Liver (tissue), 9 donors: ENCODE data around the gene RAD9A. TPM values are rescaled to one million over a fixed set of nuclear protein-coding genes. Genes with fewer than 3 reads are reported as not detected.

ENCODE experiments used
- DNase-seq: peaks from one replicate; pipeline ENCODE4 v3.0.0-alpha.2; 2017; ENCODE audit warnings: low spot score
- H3K27ac ChIP-seq, 2 donors: one replicate each; pipeline ENCODE4 v1.7.0; 2013; ENCODE audit warnings: inconsistent platforms in 2 of 2, low read length in 2 of 2, control low read depth in 1 of 2, low read depth in 1 of 2, mild to moderate bottlenecking in 1 of 2
- H3K27me3 ChIP-seq, 4 donors: one replicate each; pipeline versions ENCODE4 v1.6.1 to v1.7.0; 2013; ENCODE audit warnings: low read length in 3 of 4, inconsistent platforms in 1 of 4, mild to moderate bottlenecking in 1 of 4, moderate library complexity in 1 of 4; ENCODE audit not compliant: control insufficient read depth in 4 of 4, insufficient read depth in 4 of 4
- H3K36me3 ChIP-seq, 4 donors: one replicate each; pipeline versions ENCODE4 v1.6.1 to v1.7.0; 2013; ENCODE audit warnings: low read length in 3 of 4, mild to moderate bottlenecking in 3 of 4, low read depth in 1 of 4, moderate library complexity in 1 of 4; ENCODE audit not compliant: control insufficient read depth in 4 of 4, insufficient read depth in 3 of 4
- H3K4me1 ChIP-seq, 4 donors: one replicate each; pipeline versions ENCODE4 v1.6.1 to v1.7.0; 2013; ENCODE audit warnings: low read length in 3 of 4, mild to moderate bottlenecking in 3 of 4, moderate library complexity in 1 of 4; ENCODE audit not compliant: control insufficient read depth in 4 of 4, insufficient read depth in 4 of 4
- H3K4me3 ChIP-seq, 3 donors: one replicate each; pipeline versions ENCODE4 v1.6.1 to v1.7.0; 2013; ENCODE audit warnings: low read length in 3 of 3, control low read depth in 1 of 3, low read depth in 1 of 3, mild to moderate bottlenecking in 1 of 3
- H3K9ac ChIP-seq, 2 donors: one replicate each; pipeline ENCODE4 v1.7.0; 2013; ENCODE audit warnings: low read length in 2 of 2, mild to moderate bottlenecking in 2 of 2, moderate library complexity in 2 of 2, control low read depth in 1 of 2, low read depth in 1 of 2
- H3K9me3 ChIP-seq, 4 donors: one replicate each; pipeline versions ENCODE4 v1.6.1 to v1.7.0; 2013; ENCODE audit warnings: low read length in 3 of 4; ENCODE audit not compliant: control insufficient read depth in 4 of 4
- EGR1 ChIP-seq, 2 donors: IDR thresholded peaks; 2 replicates each; pipeline ENCODE4 v1.6.1; 2016 to 2018; ENCODE audit warnings: antibody characterized with exemption in 2 of 2, low read depth in 2 of 2
- FOXA1 ChIP-seq: IDR thresholded peaks from 2 replicates; pipeline ENCODE4 v1.6.1; 2016; ENCODE audit warnings: antibody characterized with exemption
- FOXA2 ChIP-seq: IDR thresholded peaks from 2 replicates; pipeline ENCODE4 v1.6.1; 2016; ENCODE audit warnings: antibody characterized with exemption
- GABPA ChIP-seq, 2 donors: IDR thresholded peaks in 1 of 2; conservative IDR thresholded peaks in 1 of 2; 2 replicates each; pipeline ENCODE4 v1.6.1; 2016; ENCODE audit warnings: antibody characterized with exemption in 2 of 2, mild to moderate bottlenecking in 1 of 2, moderate library complexity in 1 of 2
- HNF4A ChIP-seq, 2 donors: conservative IDR thresholded peaks; 2 replicates each; pipeline ENCODE4 v1.6.1; 2016; ENCODE audit warnings: antibody characterized with exemption in 2 of 2, mild to moderate bottlenecking in 2 of 2
- HNF4G ChIP-seq: IDR thresholded peaks from 2 replicates; pipeline ENCODE4 v1.6.1; 2016; ENCODE audit warnings: antibody characterized with exemption
- JUND ChIP-seq, 2 donors: IDR thresholded peaks; 2 replicates each; pipeline ENCODE4 v1.6.1; 2016; ENCODE audit warnings: antibody characterized with exemption in 2 of 2
- NR2F2 ChIP-seq: IDR thresholded peaks from 2 replicates; pipeline ENCODE4 v1.6.1; 2016; ENCODE audit warnings: antibody characterized with exemption
- RAD21 ChIP-seq, 2 donors: IDR thresholded peaks; 2 replicates each; pipeline ENCODE4 v1.6.1; 2016; ENCODE audit warnings: antibody characterized with exemption in 2 of 2, mild to moderate bottlenecking in 2 of 2
- REST ChIP-seq: IDR thresholded peaks from 2 replicates; pipeline ENCODE4 v1.6.1; 2016; ENCODE audit warnings: antibody characterized with exemption, mild to moderate bottlenecking
- RXRA ChIP-seq, 2 donors: IDR thresholded peaks; 2 replicates each; pipeline ENCODE4 v1.6.1; 2017 to 2018; ENCODE audit warnings: antibody characterized with exemption in 2 of 2, mild to moderate bottlenecking in 1 of 2
- SP1 ChIP-seq: IDR thresholded peaks from 2 replicates; pipeline ENCODE4 v1.6.1; 2018; ENCODE audit warnings: antibody characterized with exemption, mild to moderate bottlenecking
- TAF1 ChIP-seq: conservative IDR thresholded peaks from 2 replicates; pipeline ENCODE4 v1.6.1; 2016; ENCODE audit warnings: antibody characterized with exemption, mild to moderate bottlenecking
- YY1 ChIP-seq: IDR thresholded peaks from 2 replicates; pipeline ENCODE4 v1.6.1; 2016; ENCODE audit warnings: antibody characterized with exemption, mild to moderate bottlenecking
- ZBTB33 ChIP-seq: IDR thresholded peaks from 2 replicates; pipeline ENCODE4 v1.6.1; 2016; ENCODE audit warnings: antibody characterized with exemption
- WGBS: extraction: QIAGEN DNeasy Blood & Tissue Kit; methylation state at CpG from one replicate; pipeline ENCODE4 v1.1.7; 2013; 5-methylcytosine and 5-hydroxymethylcytosine counted together
- polyA plus RNA-seq, 2 donors: library from polyadenylated mRNA; stranded (reverse) in 1 of 2; unstranded in 1 of 2; fragments of 200-250 nt in 1 of 2; fragments of >200 nt in 1 of 2; fragmentation: Nextera tagmentation in 1 of 2; extraction: Ambion mirVana in 1 of 2; gene quantifications; one replicate each; pipeline versions ENCODE4 v1.2.1 to v1.2.3, GENCODE V29; 2013 to 2015
- total RNA-seq, 2 donors: library from RNA; depleted of rRNA; stranded (reverse); fragments of >200 nt; gene quantifications; one replicate each; pipeline ENCODE4 v1.2.3, GENCODE V29; 2014
- TF ChIP-seq, protein P1 (sequence below): IDR thresholded peaks from 2 replicates; pipeline ENCODE4 v1.6.1; 2016; ENCODE audit warnings: antibody characterized with exemption
- TF ChIP-seq, protein P2 (sequence below): IDR thresholded peaks from 2 replicates; pipeline ENCODE4 v1.6.1; 2016; ENCODE audit warnings: antibody characterized with exemption
- TF ChIP-seq, protein P3 (sequence below): fragments of 150-350 bp; IDR thresholded peaks from 2 replicates; pipeline ENCODE4 v1.5.1; 2017; ENCODE audit warnings: improper control_type of control experiment, low read depth, low read length; ENCODE audit not compliant: missing input control
- donor health status: healthy.
- donor health status: healthy.
- donor health status: healthy.
- donor health status: healthy.
- donor health status: healthy.

Gene RAD9A
- total and polyA plus RNA-seq, 4 donors, result 4.5 to 8.6 (median 5.6) TPM

- Histone ChIP-seq H3K4me1 (peaks cover 8 to 24% (median 10%) of the 10 kb centered on the region in 4 donors), H3K36me3 (no peaks in the 10 kb centered on the region), H3K27me3 (no peaks in the 10 kb centered on the region), H3K4me3 (no peak overlapping the region), H3K27ac (no peak overlapping the region), H3K9me3 (no peaks in the 10 kb centered on the region), H3K9ac (no peak overlapping the region)
- TF ChIP-seq FOXA1, result no peak
- no peak for TF ChIP-seq SP1
- TF ChIP-seq, protein P1, sequence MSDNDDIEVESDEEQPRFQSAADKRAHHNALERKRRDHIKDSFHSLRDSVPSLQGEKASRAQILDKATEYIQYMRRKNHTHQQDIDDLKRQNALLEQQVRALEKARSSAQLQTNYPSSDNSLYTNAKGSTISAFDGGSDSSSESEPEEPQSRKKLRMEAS, result no peak
- TF ChIP-seq EGR1 (IDR thresholded peaks at IDR 0.05; ENCODE audit: low read depth in 2 of 2), result no peak
- no peak for TF ChIP-seq GABPA (IDR thresholded peaks at IDR 0.05 in 1 of 2, conservative IDR thresholded peaks at IDR 0.05 in 1 of 2)
- no peak for TF ChIP-seq HNF4G
- TF ChIP-seq YY1, result no peak
- no peak for TF ChIP-seq TAF1
- WGBS, result 72% methylated on average over 7 of the region's 7 CpGs
- DNase-seq, result no peak
These were observed 15.5 kb upstream of the RAD9A start for GRCh38 chr11:67376063-67376820.

DNA sequence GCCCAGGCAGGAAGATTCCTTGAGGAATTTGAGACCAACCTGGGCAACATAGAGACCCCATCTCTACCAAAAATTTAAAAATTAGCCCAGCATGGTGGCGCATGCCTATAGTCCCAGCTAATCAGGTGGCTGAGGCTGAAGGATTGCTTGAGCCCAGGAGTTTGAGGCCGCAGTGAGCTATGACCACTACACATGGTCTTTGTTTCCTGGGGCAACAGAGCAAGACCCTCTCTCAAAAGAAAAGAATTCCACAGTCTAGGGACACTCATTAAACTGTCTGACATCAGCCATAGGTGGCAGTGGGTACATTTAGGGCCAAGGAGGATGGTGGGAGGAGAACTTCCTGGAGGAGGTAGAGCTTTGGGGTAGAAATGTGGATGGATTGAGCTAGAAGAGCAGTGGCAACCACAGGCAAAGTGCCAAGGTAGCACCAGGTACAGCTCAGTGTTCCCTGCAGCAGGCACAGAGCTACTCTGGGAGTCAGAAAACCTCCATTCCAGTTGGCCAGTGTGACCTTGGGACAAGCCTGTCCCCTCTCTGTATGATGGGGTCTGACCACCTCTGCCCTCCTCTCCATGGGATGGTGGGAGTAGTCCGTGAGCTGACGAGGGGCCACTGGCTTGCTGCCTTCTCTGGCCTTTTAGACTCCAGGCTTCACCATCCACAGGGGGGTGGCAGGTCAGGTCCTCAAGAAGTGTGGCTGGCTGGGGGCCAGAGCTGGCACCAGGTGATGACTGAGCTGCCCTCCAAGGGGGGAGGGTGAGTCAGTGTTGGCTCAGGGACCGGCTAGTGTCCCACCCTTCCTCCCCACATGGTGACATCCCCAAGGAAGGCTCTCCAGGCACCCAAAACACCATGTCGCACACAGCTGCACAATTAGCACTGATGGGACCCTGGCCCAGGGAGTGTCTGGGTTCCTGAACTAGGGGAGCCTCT, 14.6 kb upstream of the RAD9A start:
- 89% methylated on average over 6 of the region's 6 CpGs for WGBS
- Histone ChIP-seq H3K9me3 (no peaks in the 10 kb centered on the region), H3K4me1 (peaks cover 8 to 17% (median 10%) of the 10 kb centered on the region in 4 donors), H3K36me3 (no peaks in the 10 kb centered on the region), H3K4me3 (no peak overlapping the region), H3K27me3 (no peaks in the 10 kb centered on the region), H3K9ac (no peak overlapping the region), H3K27ac (no peak overlapping the region)
- no peak for DNase-seq
- no peak for TF ChIP-seq FOXA2
- no peak for TF ChIP-seq EGR1 (IDR thresholded peaks at IDR 0.05; ENCODE audit: low read depth in 2 of 2)
- TF ChIP-seq HNF4G, result no peak
- no peak for TF ChIP-seq JUND (IDR thresholded peaks at IDR 0.05)
- TF ChIP-seq, protein P1, result no peak
- no peak for TF ChIP-seq HNF4A (conservative IDR thresholded peaks at IDR 0.05)
- TF ChIP-seq SP1, result no peak
- no peak for TF ChIP-seq GABPA (IDR thresholded peaks at IDR 0.05 in 1 of 2, conservative IDR thresholded peaks at IDR 0.05 in 1 of 2)
- TF ChIP-seq RXRA (IDR thresholded peaks at IDR 0.05), result no peak
- TF ChIP-seq FOXA1, result no peak
- TF ChIP-seq, protein P2, sequence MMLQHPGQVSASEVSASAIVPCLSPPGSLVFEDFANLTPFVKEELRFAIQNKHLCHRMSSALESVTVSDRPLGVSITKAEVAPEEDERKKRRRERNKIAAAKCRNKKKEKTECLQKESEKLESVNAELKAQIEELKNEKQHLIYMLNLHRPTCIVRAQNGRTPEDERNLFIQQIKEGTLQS, result no peak
- no peak for TF ChIP-seq REST
- TF ChIP-seq RAD21 (IDR thresholded peaks at IDR 0.05), result no peak
- no peak for TF ChIP-seq ZBTB33
- no peak for TF ChIP-seq NR2F2
- no peak for TF ChIP-seq TAF1
- TF ChIP-seq, protein P3, sequence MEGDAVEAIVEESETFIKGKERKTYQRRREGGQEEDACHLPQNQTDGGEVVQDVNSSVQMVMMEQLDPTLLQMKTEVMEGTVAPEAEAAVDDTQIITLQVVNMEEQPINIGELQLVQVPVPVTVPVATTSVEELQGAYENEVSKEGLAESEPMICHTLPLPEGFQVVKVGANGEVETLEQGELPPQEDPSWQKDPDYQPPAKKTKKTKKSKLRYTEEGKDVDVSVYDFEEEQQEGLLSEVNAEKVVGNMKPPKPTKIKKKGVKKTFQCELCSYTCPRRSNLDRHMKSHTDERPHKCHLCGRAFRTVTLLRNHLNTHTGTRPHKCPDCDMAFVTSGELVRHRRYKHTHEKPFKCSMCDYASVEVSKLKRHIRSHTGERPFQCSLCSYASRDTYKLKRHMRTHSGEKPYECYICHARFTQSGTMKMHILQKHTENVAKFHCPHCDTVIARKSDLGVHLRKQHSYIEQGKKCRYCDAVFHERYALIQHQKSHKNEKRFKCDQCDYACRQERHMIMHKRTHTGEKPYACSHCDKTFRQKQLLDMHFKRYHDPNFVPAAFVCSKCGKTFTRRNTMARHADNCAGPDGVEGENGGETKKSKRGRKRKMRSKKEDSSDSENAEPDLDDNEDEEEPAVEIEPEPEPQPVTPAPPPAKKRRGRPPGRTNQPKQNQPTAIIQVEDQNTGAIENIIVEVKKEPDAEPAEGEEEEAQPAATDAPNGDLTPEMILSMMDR, result no peak
- no peak for TF ChIP-seq YY1
